Measurements from ENCODE around the gene NRSN2.

NRSN2 gene

DNA sequence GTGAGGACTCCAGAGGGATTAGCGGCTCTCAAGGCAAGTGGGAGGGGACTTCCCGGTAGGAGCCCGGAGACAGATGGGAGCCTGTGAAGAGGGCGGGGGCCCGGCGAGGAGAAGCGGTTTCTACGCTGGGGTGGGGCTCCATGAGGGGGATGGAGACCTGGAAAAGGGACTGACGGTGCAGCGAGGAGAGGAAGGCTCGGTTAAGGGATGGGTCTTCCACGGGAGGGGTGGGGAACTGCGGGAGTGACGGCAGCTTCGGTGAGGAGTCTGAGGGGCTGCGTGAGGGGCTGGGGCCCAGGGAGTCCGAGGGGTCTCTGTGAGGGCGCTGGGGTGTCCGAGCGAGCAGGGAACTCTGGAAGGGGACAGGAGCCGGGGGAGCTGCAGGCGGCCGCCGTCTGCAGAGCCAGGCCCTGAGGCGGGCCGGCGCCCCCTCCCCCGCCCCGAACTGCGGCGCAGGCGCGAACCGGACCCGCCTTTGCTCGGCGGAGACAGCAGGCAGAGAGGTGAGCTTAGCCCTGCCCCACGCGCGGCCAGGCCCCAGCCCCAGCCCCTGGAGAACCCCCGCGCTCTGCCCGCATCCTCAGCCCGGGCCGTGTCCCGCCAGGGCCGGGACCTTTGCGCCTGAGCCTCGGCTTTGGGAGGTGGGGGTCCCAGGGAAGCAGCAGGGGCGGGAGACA lies at the start of gene NRSN2:
Gene NRSN2 (plus strand): TSS at position 472 of the 677 bp plus-strand sequence. CDS start 2,533 bp downstream, outside the sequence.
- no peaks in the 10 kb centered on the region for H3K36me3 ChIP-seq (ENCODE audit: insufficient read depth, low read depth, low read length)
- peak within 1 kb of the TSS; percentile 75 for H3K4me3 ChIP-seq (ENCODE audit: low read length)
- H3K27me3 ChIP-seq (ENCODE audit: insufficient read depth, low read length) = no peaks in the 10 kb centered on the region
- H3K9me3 ChIP-seq (ENCODE audit: insufficient read depth, low read depth, low read length) = no peaks in the 10 kb centered on the region
- H3K9ac ChIP-seq (ENCODE audit: low read depth, low read length) = peak within 1 kb of the TSS; percentile 80; the same call in 1 of the 2 replicates
- H3K4me1 ChIP-seq (ENCODE audit: insufficient read depth, low read length) = peaks cover 14% of the 10 kb centered on the region; the same call in 1 of the 2 replicates
- no peak within 1 kb of the TSS for H3K27ac ChIP-seq (ENCODE audit: low read length)

- Histone ChIP-seq H3K27me3 (ENCODE audit: insufficient read depth, low read length) (peaks cover 32% of the 10 kb centered on the region), H3K9ac (ENCODE audit: low read depth, low read length) (peak overlapping the region; percentile 96), H3K4me1 (ENCODE audit: insufficient read depth, low read length) (peaks cover 30% of the 10 kb centered on the region; the same call in 1 of the 2 replicates), H3K36me3 (ENCODE audit: insufficient read depth, low read depth, low read length) (peaks cover 3% of the 10 kb centered on the region; the same call in 1 of the 2 replicates), H3K9me3 (ENCODE audit: insufficient read depth, low read depth, low read length) (no peaks in the 10 kb centered on the region), H3K27ac (ENCODE audit: low read length) (peak overlapping the region; percentile 74), H3K4me3 (ENCODE audit: low read length) (peak overlapping the region; percentile 95)
Observed at GRCh38 chr20:297925-298775, 48.8 kb upstream of the NRSN2 start.

DNA sequence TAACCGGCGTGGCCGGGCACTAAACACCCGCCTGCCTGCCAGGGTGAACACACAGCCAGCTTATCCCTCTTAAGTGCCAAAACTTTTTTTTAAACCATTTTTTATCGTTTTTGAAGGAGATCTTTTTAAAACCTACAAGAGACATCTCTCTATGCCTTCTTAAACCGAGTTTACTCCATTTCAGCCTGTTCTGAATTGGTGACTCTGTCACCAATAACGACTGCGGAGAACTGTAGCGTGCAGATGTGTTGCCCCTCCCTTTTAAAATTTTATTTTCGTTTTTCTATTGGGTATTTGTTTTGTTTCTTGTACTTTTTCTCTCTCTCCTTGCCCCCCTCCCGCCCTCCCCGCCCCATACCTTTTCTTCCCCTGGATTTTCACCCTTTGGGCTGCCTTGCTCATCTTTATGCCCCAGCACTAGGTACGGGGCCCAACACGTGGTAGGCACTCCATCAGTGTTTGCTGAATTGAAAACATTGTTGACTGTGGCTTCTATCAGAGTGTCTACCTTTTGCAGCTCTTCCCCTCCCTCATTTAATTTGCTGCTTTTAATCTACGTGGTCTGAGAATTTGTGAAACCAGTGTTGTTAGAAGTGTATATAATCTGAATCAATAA lies 48.0 kb upstream of the NRSN2 start:
- Histone ChIP-seq H3K4me1 (ENCODE audit: insufficient read depth, low read length) (peaks cover 30% of the 10 kb centered on the region; the same call in 1 of the 2 replicates), H3K9me3 (ENCODE audit: insufficient read depth, low read depth, low read length) (no peaks in the 10 kb centered on the region), H3K9ac (ENCODE audit: low read depth, low read length) (peak overlapping the region; percentile 96; the same call in 1 of the 2 replicates), H3K27me3 (ENCODE audit: insufficient read depth, low read length) (peaks cover 26% of the 10 kb centered on the region), H3K4me3 (ENCODE audit: low read length) (peak overlapping the region; percentile 95), H3K36me3 (ENCODE audit: insufficient read depth, low read depth, low read length) (peaks cover 3% of the 10 kb centered on the region; the same call in 1 of the 2 replicates), H3K27ac (ENCODE audit: low read length) (no peak overlapping the region)

GRCh38 chr20:300345-300990 lies 46.4 kb upstream of the NRSN2 start:
- Histone ChIP-seq H3K27ac (ENCODE audit: low read length) (peak overlapping the region; percentile 75), H3K36me3 (ENCODE audit: insufficient read depth, low read depth, low read length) (peaks cover 3% of the 10 kb centered on the region; the same call in 1 of the 2 replicates), H3K27me3 (ENCODE audit: insufficient read depth, low read length) (peaks cover 13% of the 10 kb centered on the region), H3K4me3 (ENCODE audit: low read length) (peak overlapping the region; percentile 95), H3K4me1 (ENCODE audit: insufficient read depth, low read length) (peaks cover 30% of the 10 kb centered on the region; the same call in 1 of the 2 replicates), H3K9me3 (ENCODE audit: insufficient read depth, low read depth, low read length) (no peaks in the 10 kb centered on the region), H3K9ac (ENCODE audit: low read depth, low read length) (peak overlapping the region; percentile 96; the same call in 1 of the 2 replicates)

DNA sequence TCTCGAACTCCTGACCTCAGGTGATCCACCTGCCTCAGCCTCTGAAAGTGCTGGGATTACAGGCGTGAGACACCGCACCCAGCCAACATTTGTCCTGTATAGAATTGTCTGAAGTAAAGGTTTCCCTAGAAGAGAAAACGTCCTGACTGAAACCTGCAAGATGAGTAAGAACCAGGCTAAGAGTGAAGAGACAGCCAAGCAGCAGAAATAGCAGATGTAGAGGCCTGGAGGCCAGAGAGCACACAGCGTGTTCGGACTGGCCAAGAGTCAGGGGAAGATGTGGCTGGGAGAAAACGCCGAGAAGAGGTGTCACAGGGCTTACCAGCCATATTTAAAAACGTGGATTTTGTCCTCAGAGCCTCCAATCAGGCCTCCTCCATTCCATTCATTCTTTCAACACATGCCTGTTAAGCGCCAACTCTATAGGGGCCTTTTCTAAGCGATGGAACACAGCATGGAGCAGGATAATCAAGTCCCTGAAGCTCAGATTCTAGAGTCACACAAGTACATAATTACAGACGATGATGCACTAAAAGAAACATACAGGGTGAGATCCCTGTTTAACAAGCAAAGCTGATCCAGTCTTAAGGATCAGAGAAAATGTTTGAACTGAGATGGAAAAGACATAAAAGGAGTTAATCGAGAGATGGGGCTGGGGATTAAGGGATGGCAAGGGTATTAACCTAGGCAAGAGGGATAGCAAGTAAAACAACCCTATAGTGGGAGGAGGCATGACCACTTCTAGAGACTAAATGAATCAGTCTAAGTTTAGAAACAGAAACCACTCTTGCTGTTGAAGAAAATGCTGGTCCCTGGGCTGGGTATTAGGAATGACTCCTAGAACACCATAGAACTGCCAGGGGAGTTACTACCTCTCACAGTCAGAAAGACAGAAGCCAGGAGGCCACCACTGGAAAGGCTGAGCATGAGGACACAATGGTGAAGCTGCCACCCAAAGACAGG lies 44.7 kb upstream of the NRSN2 start:
- H3K4me3 ChIP-seq (ENCODE audit: low read length) = peak overlapping the region; percentile 41; the same call in 1 of the 2 replicates
- H3K9ac ChIP-seq (ENCODE audit: low read depth, low read length) = peak overlapping the region; percentile 96; the same call in 1 of the 2 replicates
- H3K27me3 ChIP-seq (ENCODE audit: insufficient read depth, low read length) = no peaks in the 10 kb centered on the region
- no peaks in the 10 kb centered on the region for H3K9me3 ChIP-seq (ENCODE audit: insufficient read depth, low read depth, low read length)
- H3K27ac ChIP-seq (ENCODE audit: low read length) = peak overlapping the region; percentile 75
- peaks cover 30% of the 10 kb centered on the region; the same call in 1 of the 2 replicates for H3K4me1 ChIP-seq (ENCODE audit: insufficient read depth, low read length)
- H3K36me3 ChIP-seq (ENCODE audit: insufficient read depth, low read depth, low read length) = peaks cover 3% of the 10 kb centered on the region; the same call in 1 of the 2 replicates

GRCh38 chr20:305745-306144 lies 41.2 kb upstream of the NRSN2 start:
- Histone ChIP-seq H3K27me3 (ENCODE audit: insufficient read depth, low read length) (no peaks in the 10 kb centered on the region), H3K4me3 (ENCODE audit: low read length) (no peak overlapping the region), H3K4me1 (ENCODE audit: insufficient read depth, low read length) (peaks cover 28% of the 10 kb centered on the region; the same call in 1 of the 2 replicates), H3K27ac (ENCODE audit: low read length) (no peak overlapping the region), H3K9ac (ENCODE audit: low read depth, low read length) (no peak overlapping the region), H3K9me3 (ENCODE audit: insufficient read depth, low read depth, low read length) (no peaks in the 10 kb centered on the region), H3K36me3 (ENCODE audit: insufficient read depth, low read depth, low read length) (no peaks in the 10 kb centered on the region)

DNA sequence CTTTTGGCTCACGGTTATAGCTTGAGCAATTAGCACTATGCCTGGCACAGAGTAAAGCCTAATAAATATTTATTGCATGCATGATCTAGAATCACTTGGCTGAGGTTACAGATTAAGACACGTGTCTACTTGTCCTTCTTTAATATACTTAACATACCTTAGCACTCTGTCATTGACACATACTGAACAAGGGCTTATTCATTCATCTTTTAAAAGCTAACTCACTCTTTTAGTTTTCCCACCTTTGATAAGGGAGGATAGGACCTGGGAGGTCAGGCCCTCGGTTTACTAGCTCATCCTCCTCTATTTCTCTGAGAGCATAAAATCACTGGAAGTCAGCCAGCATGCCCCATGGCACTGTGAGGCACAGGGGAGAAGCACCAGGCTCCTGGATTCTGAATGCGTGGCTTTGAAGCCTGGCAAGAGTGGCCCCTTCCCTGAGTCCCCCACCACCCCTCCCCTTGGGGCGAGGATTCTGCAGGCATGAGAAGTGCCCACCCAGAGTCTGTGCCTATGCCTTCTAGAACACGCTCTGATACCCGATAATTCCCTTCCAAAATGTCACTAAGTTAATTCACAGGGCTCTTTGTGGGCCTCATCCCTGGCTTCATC lies 38.4 kb upstream of the NRSN2 start:
- Histone ChIP-seq H3K4me3 (ENCODE audit: low read length) (peak overlapping the region; percentile 72; the same call in 1 of the 2 replicates), H3K27me3 (ENCODE audit: insufficient read depth, low read length) (no peaks in the 10 kb centered on the region), H3K9ac (ENCODE audit: low read depth, low read length) (peak overlapping the region; percentile 75; the same call in 1 of the 2 replicates), H3K27ac (ENCODE audit: low read length) (peak overlapping the region; percentile 6), H3K4me1 (ENCODE audit: insufficient read depth, low read length) (peaks cover 12% of the 10 kb centered on the region; the same call in 1 of the 2 replicates), H3K36me3 (ENCODE audit: insufficient read depth, low read depth, low read length) (no peaks in the 10 kb centered on the region), H3K9me3 (ENCODE audit: insufficient read depth, low read depth, low read length) (no peaks in the 10 kb centered on the region)

DNA sequence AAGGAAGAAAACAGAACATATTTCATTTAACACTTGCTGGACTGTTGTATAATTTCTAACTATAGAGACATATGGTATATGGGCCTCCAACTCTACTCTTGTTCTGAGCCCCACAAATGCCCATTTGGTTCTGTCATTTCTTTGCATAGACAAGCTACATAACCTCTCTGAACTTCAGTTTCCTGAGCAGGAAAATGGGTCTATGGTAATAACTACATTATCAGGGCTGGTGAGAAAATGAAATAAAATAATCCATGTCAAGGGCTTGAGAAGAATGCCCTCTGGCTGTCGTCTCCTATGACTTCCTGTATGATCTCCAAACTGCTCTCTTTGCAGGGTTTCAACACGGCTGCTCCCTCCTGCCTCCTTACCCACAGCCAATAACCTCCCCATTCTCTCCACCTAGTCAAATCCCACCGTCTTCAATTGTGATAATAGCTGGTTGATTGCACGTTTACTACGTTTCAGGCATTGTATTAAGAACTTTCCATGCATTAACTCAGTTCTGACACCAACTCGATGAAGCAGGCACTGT lies 37.5 kb upstream of the NRSN2 start:
- Histone ChIP-seq H3K9me3 (ENCODE audit: insufficient read depth, low read depth, low read length) (no peaks in the 10 kb centered on the region), H3K4me3 (ENCODE audit: low read length) (peak overlapping the region; percentile 72), H3K36me3 (ENCODE audit: insufficient read depth, low read depth, low read length) (no peaks in the 10 kb centered on the region), H3K4me1 (ENCODE audit: insufficient read depth, low read length) (peaks cover 12% of the 10 kb centered on the region; the same call in 1 of the 2 replicates), H3K9ac (ENCODE audit: low read depth, low read length) (peak overlapping the region; percentile 75; the same call in 1 of the 2 replicates), H3K27ac (ENCODE audit: low read length) (peak overlapping the region; percentile 62), H3K27me3 (ENCODE audit: insufficient read depth, low read length) (no peaks in the 10 kb centered on the region)

DNA sequence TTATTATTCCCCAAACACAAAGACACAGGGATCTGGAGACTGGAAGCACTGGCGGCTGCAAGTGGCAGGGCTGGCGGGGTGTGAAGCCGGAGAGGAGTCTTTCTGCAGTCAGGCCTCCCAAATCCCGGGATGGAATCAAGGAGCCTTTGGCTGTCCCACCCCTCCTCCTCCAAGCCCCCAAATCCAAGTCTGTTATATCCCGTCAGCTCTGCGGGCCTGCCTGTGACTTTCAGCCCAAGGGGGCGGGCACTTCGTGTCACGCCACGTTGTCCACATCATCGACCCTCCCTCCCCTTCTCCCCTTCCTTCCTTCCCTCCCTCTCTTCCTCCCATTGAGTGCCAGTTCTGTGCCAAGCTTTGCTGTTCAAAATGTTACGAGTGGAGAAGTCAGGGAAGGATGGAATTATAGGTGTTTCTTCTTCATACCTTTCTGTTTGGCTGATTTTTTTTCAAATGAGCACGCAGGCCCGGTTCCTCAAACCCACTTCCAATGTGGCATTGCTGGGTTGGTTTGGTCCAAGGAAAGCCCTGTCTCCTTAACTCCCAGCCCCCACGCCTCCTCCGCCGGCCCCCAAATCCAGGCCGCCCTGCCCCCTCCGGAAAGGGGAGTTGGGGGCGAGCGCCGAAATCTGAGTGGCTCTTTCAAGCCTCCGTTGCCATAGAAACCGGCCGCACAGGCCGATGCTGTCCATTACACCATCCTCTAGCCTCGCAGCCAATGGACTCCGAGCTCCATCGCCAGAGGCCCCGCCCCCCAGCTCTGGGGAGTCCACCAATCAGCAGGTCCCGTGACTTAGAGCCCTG lies 36.9 kb upstream of the NRSN2 start:
- peak overlapping the region; percentile 75; the same call in 1 of the 2 replicates for H3K9ac ChIP-seq (ENCODE audit: low read depth, low read length)
- no peaks in the 10 kb centered on the region for H3K9me3 ChIP-seq (ENCODE audit: insufficient read depth, low read depth, low read length)
- peaks cover 12% of the 10 kb centered on the region; the same call in 1 of the 2 replicates for H3K4me1 ChIP-seq (ENCODE audit: insufficient read depth, low read length)
- peak overlapping the region; percentile 62 for H3K27ac ChIP-seq (ENCODE audit: low read length)
- no peaks in the 10 kb centered on the region for H3K36me3 ChIP-seq (ENCODE audit: insufficient read depth, low read depth, low read length)
- H3K27me3 ChIP-seq (ENCODE audit: insufficient read depth, low read length) = no peaks in the 10 kb centered on the region
- peak overlapping the region; percentile 72 for H3K4me3 ChIP-seq (ENCODE audit: low read length)

Measured in iPS-20b (cell line).